Measurements from ENCODE around the gene PROC.

GRCh38 chr2:127411653-127412369, 6.4 kb upstream of the PROC start:
- TF ChIP-seq CTCF (conservative IDR thresholded peaks at IDR 0.05; ENCODE audit: low read length) (no peak), EZH2phosphoT487 (IDR thresholded peaks at IDR 0.05; ENCODE audit: borderline replicate concordance, low read depth, low read length) (no peak)
